Esophagus muscularis mucosa (tissue), 3 donors: ENCODE measurements around the gene HAPSTR1.

Source experiments
- POLR2AphosphoS5 ChIP-seq, 2 donors: sonication (generic); formaldehyde crosslinking; IDR thresholded peaks; one replicate each; pipeline ENCODE4 v1.6.1; 2017; ENCODE audit warnings: antibody characterized with exemption in 2 of 2
- TF ChIP-seq, protein P1 (sequence below), 3 experiments: fragments of 200-600 bp in 2 of 3; fragments of 450-650 bp in 1 of 3; sonication (generic) in 2 of 3; IDR thresholded peaks; one replicate each; pipeline ENCODE4 v1.5.1; 2017 to 2019; ENCODE audit warnings: antibody characterized with exemption in 3 of 3, mild to moderate bottlenecking in 2 of 3, moderate library complexity in 1 of 3

DNA sequence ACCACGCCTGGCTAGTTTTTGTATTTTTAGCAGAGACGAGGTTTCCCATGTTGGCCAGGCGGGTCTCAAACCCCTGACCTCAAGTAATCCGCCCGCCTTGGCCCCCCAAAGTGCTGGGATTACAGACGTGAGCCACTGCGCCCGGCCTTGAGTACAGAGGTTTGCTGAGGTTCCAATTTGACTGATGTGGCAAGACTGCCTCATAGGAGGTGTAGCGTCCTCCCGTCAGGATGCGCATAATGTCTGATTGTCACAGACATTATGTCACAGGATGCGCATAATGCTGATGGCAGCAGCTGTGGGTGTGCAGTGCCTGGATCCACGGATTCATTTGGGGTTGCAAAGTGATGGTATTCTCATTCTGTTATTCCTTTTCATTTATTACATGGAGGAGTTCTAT lies 45.2 kb downstream of the HAPSTR1 start:
- TF ChIP-seq, protein P1, sequence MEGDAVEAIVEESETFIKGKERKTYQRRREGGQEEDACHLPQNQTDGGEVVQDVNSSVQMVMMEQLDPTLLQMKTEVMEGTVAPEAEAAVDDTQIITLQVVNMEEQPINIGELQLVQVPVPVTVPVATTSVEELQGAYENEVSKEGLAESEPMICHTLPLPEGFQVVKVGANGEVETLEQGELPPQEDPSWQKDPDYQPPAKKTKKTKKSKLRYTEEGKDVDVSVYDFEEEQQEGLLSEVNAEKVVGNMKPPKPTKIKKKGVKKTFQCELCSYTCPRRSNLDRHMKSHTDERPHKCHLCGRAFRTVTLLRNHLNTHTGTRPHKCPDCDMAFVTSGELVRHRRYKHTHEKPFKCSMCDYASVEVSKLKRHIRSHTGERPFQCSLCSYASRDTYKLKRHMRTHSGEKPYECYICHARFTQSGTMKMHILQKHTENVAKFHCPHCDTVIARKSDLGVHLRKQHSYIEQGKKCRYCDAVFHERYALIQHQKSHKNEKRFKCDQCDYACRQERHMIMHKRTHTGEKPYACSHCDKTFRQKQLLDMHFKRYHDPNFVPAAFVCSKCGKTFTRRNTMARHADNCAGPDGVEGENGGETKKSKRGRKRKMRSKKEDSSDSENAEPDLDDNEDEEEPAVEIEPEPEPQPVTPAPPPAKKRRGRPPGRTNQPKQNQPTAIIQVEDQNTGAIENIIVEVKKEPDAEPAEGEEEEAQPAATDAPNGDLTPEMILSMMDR (IDR thresholded peaks at IDR 0.05): no peak
- TF ChIP-seq POLR2AphosphoS5 (IDR thresholded peaks at IDR 0.05): no peak
